HepG2 (cell line): ENCODE data around the gene PDE1C. TPM values are rescaled to one million over a fixed set of nuclear protein-coding genes. Genes with fewer than 3 reads are reported as not detected.

Experiments
- BCL6 ChIP-seq: IDR thresholded peaks from 2 replicates; pipeline ENCODE4 v1.6.1; 2016; ENCODE audit warnings: missing genetic modification reagents, missing compliant biosample characterization
- CTCF ChIP-seq: sonication (generic); formaldehyde crosslinking; IDR thresholded peaks from 2 replicates; pipeline ENCODE4 v1.5.0; 2020; ENCODE audit warnings: mild to moderate bottlenecking, missing genetic modification reagents, moderate library complexity
- EZH2 ChIP-seq: conservative IDR thresholded peaks from 2 replicates; pipeline ENCODE4 v1.6.1; 2012; ENCODE audit warnings: mild to moderate bottlenecking, low read depth, low read length, moderate library complexity
- KLF6 ChIP-seq: IDR thresholded peaks from 2 replicates; pipeline ENCODE4 v1.8.0; 2016; ENCODE audit warnings: missing biosample characterization, missing genetic modification reagents
- RAD21 ChIP-seq: fragments of 450-650 bp; formaldehyde crosslinking; IDR thresholded peaks from 2 replicates; pipeline ENCODE4 v1.5.0; 2020; ENCODE audit warnings: mild to moderate bottlenecking
- RERE ChIP-seq: IDR thresholded peaks from 2 replicates; pipeline ENCODE4 v1.6.1; 2016; ENCODE audit warnings: low read depth, missing genetic modification reagents, missing compliant biosample characterization
- REXO4 ChIP-seq: sonication (generic); formaldehyde crosslinking; IDR thresholded peaks from 2 replicates; pipeline ENCODE4 v1.8.0; 2022; ENCODE audit warnings: missing genetic modification reagents, mild to moderate bottlenecking, borderline replicate concordance
- SMC3 ChIP-seq: IDR thresholded peaks from 2 replicates; pipeline ENCODE4 v1.6.1; 2011; ENCODE audit warnings: low read length, improper control_type of control experiment
- STAG1 ChIP-seq: sonication (generic); formaldehyde crosslinking; IDR thresholded peaks from 2 replicates; pipeline ENCODE4 v1.4.0; 2020; ENCODE audit warnings: missing genetic modification reagents
- TFAP4 ChIP-seq: sonication (generic); IDR thresholded peaks from 2 replicates; pipeline ENCODE4 v1.6.1; 2016; ENCODE audit warnings: low read depth, borderline replicate concordance
- ZNF292 ChIP-seq: sonication (generic); formaldehyde crosslinking; IDR thresholded peaks from 2 replicates; pipeline ENCODE4 v1.8.1; 2022; ENCODE audit warnings: mild to moderate bottlenecking, low read depth, missing genetic modification reagents, borderline replicate concordance
- ZNF317 ChIP-seq: sonication (generic); formaldehyde crosslinking; IDR thresholded peaks from 2 replicates; pipeline ENCODE4 v1.5.0; 2020; ENCODE audit warnings: mild to moderate bottlenecking, missing genetic modification reagents
- ZNF34 ChIP-seq: sonication (generic); formaldehyde crosslinking; IDR thresholded peaks from 2 replicates; pipeline ENCODE4 v1.4.0; 2020; ENCODE audit warnings: mild to moderate bottlenecking, missing genetic modification reagents, borderline replicate concordance
- ZNF7 ChIP-seq: IDR thresholded peaks from 2 replicates; pipeline ENCODE4 v1.6.1; 2016; ENCODE audit warnings: missing biosample characterization, missing genetic modification reagents
- polyA plus RNA-seq, 8 experiments: library from polyadenylated mRNA; depleted of rRNA in 3 of 8; stranded (reverse) in 7 of 8; unstranded in 1 of 8; fragments of >200 nt; fragmentation: Illumina TruSeq in 4 of 8; extraction: Trizol in 4 of 8; gene quantifications; 2 replicates each; pipeline versions ENCODE4 v1.2.1 to v1.2.3, GENCODE V29; 2011 to 2016; ENCODE audit warnings: low read depth in 4 of 8, missing spikeins in 1 of 8, mixed read lengths in 1 of 8; ENCODE audit not compliant: insufficient read depth in 1 of 8
- total RNA-seq, 5 experiments: library from RNA; depleted of rRNA; stranded (reverse); fragments of >200 nt; fragmentation: Illumina TruSeq; extraction: Trizol; gene quantifications; 2 replicates each; pipeline ENCODE4 v1.2.3, GENCODE V29; 2016; ENCODE audit warnings: low read depth in 1 of 5

Gene PDE1C
- total and polyA plus RNA-seq, 2 of the 13 experiments (the other 11 are each of a cell fraction or from before 2014, with no cell fraction given), result not detected

DNA sequence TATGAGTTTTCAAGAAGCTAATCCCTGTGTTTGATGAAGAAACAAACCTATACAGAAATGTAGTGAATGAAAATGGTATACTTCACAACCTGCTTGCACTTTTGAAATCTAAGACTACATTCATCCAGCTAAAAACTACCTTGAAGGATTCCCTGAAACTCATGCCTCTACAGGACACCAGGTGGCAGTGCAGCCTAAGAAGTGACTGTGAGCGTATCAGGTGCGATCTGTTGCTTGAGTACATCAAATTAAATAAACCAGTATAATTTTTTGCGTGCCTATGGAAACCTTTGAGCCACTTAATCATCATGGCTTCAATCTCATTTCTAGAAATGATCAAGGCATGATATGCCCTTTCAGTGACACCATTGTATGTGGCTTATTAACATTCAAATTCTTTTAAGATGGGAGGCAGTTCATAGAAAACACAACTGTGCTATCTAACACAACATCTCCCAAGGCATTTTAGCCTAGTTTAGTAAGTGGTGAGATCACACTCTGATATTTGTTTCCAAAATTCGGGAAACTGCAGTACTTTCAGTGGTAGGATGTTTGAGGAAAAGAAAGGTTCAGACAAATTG is 325.8 kb downstream of the PDE1C start (continued):
- no peak for TF ChIP-seq REXO4
- TF ChIP-seq BCL6 (CRISPR knock-in tag), result no peak
- no peak for TF ChIP-seq KLF6
- no peak for TF ChIP-seq ZNF7
- TF ChIP-seq RAD21 (CRISPR knock-in tag), result peak; percentile 47; the same call in 1 of the 2 replicates
- TF ChIP-seq ZNF34 (CRISPR knock-in tag), result no peak
- no peak for TF ChIP-seq EZH2
- TF ChIP-seq ZNF317 (CRISPR knock-in tag), result no peak
- no peak for TF ChIP-seq ZNF292 (CRISPR knock-in tag)
- peak; percentile 86 for TF ChIP-seq SMC3
- TF ChIP-seq CTCF, result peak; percentile 81
- TF ChIP-seq STAG1 (CRISPR knock-in tag), result peak; percentile 91
- TF ChIP-seq RERE, result no peak
- TF ChIP-seq TFAP4, result no peak
